WTC11 (cell line): Measurements from ENCODE around the gene SPATA2.

ENCODE experiments used
- CREB1 ChIP-seq: sonication (generic); formaldehyde crosslinking; IDR thresholded peaks from 2 replicates; pipeline ENCODE4 v1.8.0; 2023; ENCODE audit warnings: mild to moderate bottlenecking, missing genetic modification reagents
- CTCF ChIP-seq: fragments of 200-600 bp; IDR thresholded peaks from 2 replicates; pipeline ENCODE4 v1.8.0; 2022; ENCODE audit warnings: antibody characterized with exemption
- ESRRA ChIP-seq: sonication (generic); formaldehyde crosslinking; IDR thresholded peaks from 2 replicates; pipeline ENCODE4 v1.8.1; 2022; ENCODE audit warnings: mild to moderate bottlenecking, missing genetic modification reagents, borderline replicate concordance
- NR2C2 ChIP-seq: sonication (generic); formaldehyde crosslinking; IDR thresholded peaks from 2 replicates; pipeline ENCODE4 v1.8.0; 2022; ENCODE audit warnings: mild to moderate bottlenecking, missing genetic modification reagents
- USF2 ChIP-seq: sonication (generic); formaldehyde crosslinking; IDR thresholded peaks from 2 replicates; pipeline ENCODE4 v1.8.1; 2023; ENCODE audit warnings: mild to moderate bottlenecking, missing genetic modification reagents, moderate library complexity

GRCh38 chr20:49871391-49871948 is 43.9 kb downstream of the SPATA2 start:
- TF ChIP-seq CTCF (no peak), USF2 (CRISPR knock-in tag) (no peak), NR2C2 (CRISPR knock-in tag) (no peak), CREB1 (no peak), ESRRA (CRISPR knock-in tag) (no peak)
